Mammary epithelial cell (primary cell): ENCODE results near the gene ZC3H8.

Experiments
- EZH2 ChIP-seq: IDR thresholded peaks from 2 replicates; pipeline ENCODE4 v1.6.1; 2012; ENCODE audit warnings: low read length, inconsistent platforms, borderline replicate concordance
- TF ChIP-seq, protein P1 (sequence below), 2 donors: IDR thresholded peaks in 1 of 2; conservative IDR thresholded peaks in 1 of 2; 2 replicates each; pipeline ENCODE4 v1.5.1; 2011 to 2012; ENCODE audit warnings: inconsistent platforms in 2 of 2, low read length in 2 of 2, mild to moderate bottlenecking in 2 of 2, control low read depth in 1 of 2, low read depth in 1 of 2; ENCODE audit not compliant: insufficient read depth in 1 of 2; ENCODE audit errors: extremely low read depth in 1 of 2

DNA sequence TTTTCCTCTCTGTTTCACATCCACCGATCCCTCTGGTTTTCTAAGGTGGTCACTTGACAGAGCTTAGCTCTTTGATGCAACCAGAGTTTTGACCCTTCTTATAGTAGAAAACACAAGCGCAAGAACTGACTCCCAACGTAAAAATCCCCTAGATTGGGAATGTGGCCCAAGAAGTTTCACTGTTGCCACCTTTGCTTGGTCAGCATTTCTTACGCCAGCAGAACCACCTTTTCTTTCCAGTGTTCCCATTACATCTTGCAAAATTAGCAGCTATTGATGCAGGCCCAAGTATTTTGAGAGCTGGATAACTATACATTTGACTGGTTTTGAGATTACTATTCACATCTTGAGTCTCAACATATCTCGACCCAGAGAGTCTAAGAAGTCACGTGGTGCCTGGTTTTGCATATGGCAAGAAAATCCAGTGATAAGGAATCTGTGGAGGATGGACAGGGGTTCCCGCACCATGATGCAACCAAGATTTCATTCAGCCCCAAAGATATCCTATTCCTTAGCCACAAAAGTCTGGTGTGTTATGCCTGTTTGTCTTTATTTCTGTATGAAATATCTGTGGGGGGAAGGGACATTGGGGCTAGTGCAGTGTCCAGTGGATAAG, 78.8 kb downstream of the ZC3H8 start:
- TF ChIP-seq, protein P1, sequence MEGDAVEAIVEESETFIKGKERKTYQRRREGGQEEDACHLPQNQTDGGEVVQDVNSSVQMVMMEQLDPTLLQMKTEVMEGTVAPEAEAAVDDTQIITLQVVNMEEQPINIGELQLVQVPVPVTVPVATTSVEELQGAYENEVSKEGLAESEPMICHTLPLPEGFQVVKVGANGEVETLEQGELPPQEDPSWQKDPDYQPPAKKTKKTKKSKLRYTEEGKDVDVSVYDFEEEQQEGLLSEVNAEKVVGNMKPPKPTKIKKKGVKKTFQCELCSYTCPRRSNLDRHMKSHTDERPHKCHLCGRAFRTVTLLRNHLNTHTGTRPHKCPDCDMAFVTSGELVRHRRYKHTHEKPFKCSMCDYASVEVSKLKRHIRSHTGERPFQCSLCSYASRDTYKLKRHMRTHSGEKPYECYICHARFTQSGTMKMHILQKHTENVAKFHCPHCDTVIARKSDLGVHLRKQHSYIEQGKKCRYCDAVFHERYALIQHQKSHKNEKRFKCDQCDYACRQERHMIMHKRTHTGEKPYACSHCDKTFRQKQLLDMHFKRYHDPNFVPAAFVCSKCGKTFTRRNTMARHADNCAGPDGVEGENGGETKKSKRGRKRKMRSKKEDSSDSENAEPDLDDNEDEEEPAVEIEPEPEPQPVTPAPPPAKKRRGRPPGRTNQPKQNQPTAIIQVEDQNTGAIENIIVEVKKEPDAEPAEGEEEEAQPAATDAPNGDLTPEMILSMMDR (conservative IDR thresholded peaks at IDR 0.05 in 1 of 2, IDR thresholded peaks at IDR 0.05 in 1 of 2; ENCODE audit: extremely low read depth in 1 of 2, insufficient read depth in 1 of 2, low read depth in 1 of 2, low read length in 2 of 2): no peak
- TF ChIP-seq EZH2: no peak
